GM12878 (cell line): ENCODE measurements around the gene SLC15A3. TPM values are rescaled to one million over a fixed set of nuclear protein-coding genes. Genes with fewer than 3 reads are reported as not detected.

Source experiments
- ATAC-seq: fragments of 200-7000 bp; cut with Tn5 transposase; 3 replicates; pipeline ENCODE4 v1.9.1; 2020; ENCODE audit warnings: mild to moderate bottlenecking, moderate library complexity
- BruUV-seq: library from RNA; stranded (reverse); fragments of 400-500 nt; replicated peaks from 2 replicates; lab custom pipeline; 2021; lab: Mats Ljungman, UMichigan
- CTCF ChIA-PET: fragments of 300-600 bp; sonication (Branson Sonifier 250); formaldehyde crosslinking; extraction: SDS; loops from one replicate; lab custom pipeline; 2021; ENCODE audit warnings: inconsistent platforms; lab: Yijun Ruan, JAX
- POLR2A ChIA-PET: fragments of 350-600 bp; formaldehyde crosslinking; extraction: SDS; loops from one replicate; lab custom pipeline; 2021; ENCODE audit warnings: inconsistent platforms; lab: Charles Lee
- RAD21 ChIA-PET: fragments of 300-600 bp; sonication (Branson Sonifier 250); formaldehyde crosslinking; loops from one replicate; lab custom pipeline; 2023; ENCODE audit warnings: antibody characterized with exemption; ENCODE audit not compliant: unreplicated experiment; lab: Charles Lee
- SMC1A ChIA-PET: fragments of 300-600 bp; sonication (Branson Sonifier 250); formaldehyde crosslinking; loops from one replicate; lab custom pipeline; 2023; ENCODE audit not compliant: unreplicated experiment, uncharacterized antibody; lab: Charles Lee
- DNase-seq: peaks from one replicate; pipeline ENCODE4 v3.0.0-alpha.2; 2011; ENCODE audit warnings: low read depth, low spot score
- FAIRE-seq: peaks from 3 replicates; lab custom pipeline; 2011; peaks lifted over from hg19 to GRCh38; lab: Jason Lieb, UNC
- H2AFZ ChIP-seq: 2 replicates; pipeline ENCODE4 v1.6.0; 2011; ENCODE audit warnings: low read depth, low read length, control low read depth; ENCODE audit not compliant: control insufficient read depth
- H3K27ac ChIP-seq: 2 replicates; pipeline ENCODE4 v1.5.1; 2011; ENCODE audit warnings: control low read depth; ENCODE audit not compliant: control insufficient read depth, insufficient read depth
- H3K27me3 ChIP-seq, 2 experiments: replicated peaks in 1 of 2; 2 replicates each; pipeline versions ENCODE4 v1.6.0 to v1.6.1; 2011; ENCODE audit warnings: low read length in 1 of 2; ENCODE audit not compliant: control insufficient read depth in 2 of 2, insufficient read depth in 2 of 2
- H3K36me3 ChIP-seq, 2 experiments: 2 replicates each; pipeline ENCODE4 v1.5.1; 2011; ENCODE audit warnings: low read length in 1 of 2; ENCODE audit not compliant: control insufficient read depth in 2 of 2, insufficient read depth in 2 of 2
- H3K4me1 ChIP-seq: 2 replicates; pipeline ENCODE4 v1.6.1; 2011; ENCODE audit warnings: mild to moderate bottlenecking, low read length, moderate library complexity, mixed read lengths; ENCODE audit not compliant: control insufficient read depth, insufficient read depth
- H3K4me2 ChIP-seq: 2 replicates; pipeline ENCODE4 v1.6.0; 2011; ENCODE audit warnings: control low read depth; ENCODE audit not compliant: control insufficient read depth, insufficient read depth
- H3K4me3 ChIP-seq: fragments of 200-600 bp; sonication (generic); 2 replicates; pipeline ENCODE4 v1.5.1; 2016
- H3K79me2 ChIP-seq: 2 replicates; pipeline ENCODE4 v1.6.0; 2011; ENCODE audit warnings: low read length; ENCODE audit not compliant: control insufficient read depth, insufficient read depth
- H3K9ac ChIP-seq: 2 replicates; pipeline ENCODE4 v1.8.0; 2011; ENCODE audit warnings: low read length, control low read depth, mixed read lengths; ENCODE audit not compliant: control insufficient read depth, insufficient read depth
- H3K9me3 ChIP-seq: replicated peaks from 3 replicates; pipeline ENCODE4 v1.5.1; 2011; ENCODE audit warnings: mild to moderate bottlenecking, low read length; ENCODE audit not compliant: control insufficient read depth, insufficient read depth
- H4K20me1 ChIP-seq: 2 replicates; pipeline ENCODE4 v1.6.0; 2011; ENCODE audit not compliant: control insufficient read depth, insufficient read depth
- BCL11A ChIP-seq: IDR thresholded peaks from 2 replicates; pipeline ENCODE4 v1.6.1; 2011; ENCODE audit warnings: low read depth, low read length
- DPF2 ChIP-seq: fragments of 450-650 bp; IDR thresholded peaks from 2 replicates; pipeline ENCODE4 v1.6.1; 2017; ENCODE audit warnings: mild to moderate bottlenecking
- EED ChIP-seq: sonication (generic); IDR thresholded peaks from 2 replicates; pipeline ENCODE4 v1.6.1; 2016; ENCODE audit warnings: antibody characterized with exemption, low read depth
- MAX ChIP-seq: IDR thresholded peaks from 2 replicates; pipeline ENCODE4 v1.6.1; 2012; ENCODE audit warnings: low read depth, low read length, improper control_type of control experiment
- ZNF24 ChIP-seq: fragments of 450-650 bp; IDR thresholded peaks from 2 replicates; pipeline ENCODE4 v1.6.1; 2017; ENCODE audit warnings: antibody characterized with exemption, mild to moderate bottlenecking
- WGBS: methylation state at CpG from one replicate; pipeline ENCODE4 v1.1.6; 2016; ENCODE audit warnings: low lambda C conversion rate; ENCODE audit not compliant: insufficient replicate concordance, insufficient coverage; ENCODE audit errors: missing lambda C conversion rate; 5-methylcytosine and 5-hydroxymethylcytosine counted together
- in situ Hi-C: fragments of 300-500 bp; cut with MboI; formaldehyde crosslinking; loops from 9 replicates; pipeline ENCODE4 v1.14.3; 2018; ENCODE audit warnings: mixed read lengths
- intact Hi-C: fragments of 100-400 bp; cut with micrococcal nuclease; formaldehyde crosslinking; loops from one replicate; pipeline ENCODE4 v1.14.2; 2022; ENCODE audit not compliant: unreplicated experiment
- polyA plus RNA-seq, 11 experiments: library from polyadenylated mRNA; depleted of rRNA in 4 of 11; unstranded in 6 of 11; stranded (reverse) in 5 of 11; fragments of >200 nt; fragmentation: Nextera tagmentation in 4 of 11; fragmentation: Illumina TruSeq in 1 of 11; extraction: Ambion mirVana in 4 of 11; extraction: Trizol in 1 of 11; gene quantifications; 1 replicate in 1 of 11; 2 replicates in 10 of 11; pipeline versions ENCODE4 v1.2.1 to v1.2.3, GENCODE V29; 2011 to 2016; ENCODE audit warnings: inconsistent platforms in 2 of 11, missing spikeins in 2 of 11, low read depth in 1 of 11
- total RNA-seq, 4 experiments: library from RNA; depleted of rRNA in 3 of 4; stranded (reverse); fragments of >200 nt in 3 of 4; fragmentation: Illumina TruSeq in 1 of 4; extraction: Trizol in 1 of 4; gene quantifications; 2 replicates each; pipeline versions ENCODE4 v1.2.1 to v1.2.3, GENCODE V29; 2013 to 2021
- TF ChIP-seq, protein P1 (sequence below): fragments of 150-350 bp; IDR thresholded peaks from 2 replicates; pipeline ENCODE4 v1.6.1; 2016; ENCODE audit warnings: low read depth, low read length
- TF ChIP-seq, protein P2 (sequence below): IDR thresholded peaks from 2 replicates; pipeline ENCODE4 v1.6.1; 2011; ENCODE audit warnings: low read depth, low read length, improper control_type of control experiment, borderline replicate concordance

The SLC15A3 gene
- total and polyA plus RNA-seq, 10 of the 15 experiments (the other 5 are each of a cell fraction or from before 2014, with no cell fraction given) = 17.7 to 102 (median 55.8) TPM

DNA sequence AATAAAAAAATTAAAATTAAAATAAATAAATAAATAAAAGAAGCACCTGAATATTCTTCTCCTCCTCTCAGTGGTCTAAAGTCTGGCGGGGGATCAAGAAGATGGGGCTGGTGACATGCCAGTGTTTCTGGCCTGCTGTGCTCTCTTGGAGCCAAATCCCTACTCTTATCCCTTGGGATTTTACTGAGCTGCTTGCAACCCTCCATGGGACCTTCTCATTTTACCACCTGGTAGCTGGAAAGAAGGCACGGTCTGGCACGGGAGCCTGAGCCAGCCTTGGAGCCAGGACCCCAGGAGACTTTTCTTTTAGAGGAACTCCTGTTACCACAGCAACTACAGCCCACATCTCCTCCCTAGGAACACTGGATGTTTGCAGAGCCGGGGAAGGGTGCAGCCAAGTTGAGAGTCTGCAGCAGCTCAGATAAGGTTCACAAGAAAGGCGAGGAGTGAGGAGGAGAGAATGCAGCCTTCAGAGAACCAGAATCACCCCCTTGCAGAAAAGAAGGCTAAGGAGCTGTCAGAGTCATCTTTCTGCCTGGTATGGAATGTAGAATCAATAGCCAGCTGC is 41.0 kb upstream of the SLC15A3 start:
- SMC1A ChIA-PET = interaction anchor here (0.8 to 1.0 kb wide), 2 partner anchors 23 to 81 kb away, joined by 3 to 4 read pairs; no protein-coding TSS in a partner anchor
- ATAC-seq (no peak), DNase-seq (no peak), FAIRE-seq (no peak)
- TF ChIP-seq, protein P1, sequence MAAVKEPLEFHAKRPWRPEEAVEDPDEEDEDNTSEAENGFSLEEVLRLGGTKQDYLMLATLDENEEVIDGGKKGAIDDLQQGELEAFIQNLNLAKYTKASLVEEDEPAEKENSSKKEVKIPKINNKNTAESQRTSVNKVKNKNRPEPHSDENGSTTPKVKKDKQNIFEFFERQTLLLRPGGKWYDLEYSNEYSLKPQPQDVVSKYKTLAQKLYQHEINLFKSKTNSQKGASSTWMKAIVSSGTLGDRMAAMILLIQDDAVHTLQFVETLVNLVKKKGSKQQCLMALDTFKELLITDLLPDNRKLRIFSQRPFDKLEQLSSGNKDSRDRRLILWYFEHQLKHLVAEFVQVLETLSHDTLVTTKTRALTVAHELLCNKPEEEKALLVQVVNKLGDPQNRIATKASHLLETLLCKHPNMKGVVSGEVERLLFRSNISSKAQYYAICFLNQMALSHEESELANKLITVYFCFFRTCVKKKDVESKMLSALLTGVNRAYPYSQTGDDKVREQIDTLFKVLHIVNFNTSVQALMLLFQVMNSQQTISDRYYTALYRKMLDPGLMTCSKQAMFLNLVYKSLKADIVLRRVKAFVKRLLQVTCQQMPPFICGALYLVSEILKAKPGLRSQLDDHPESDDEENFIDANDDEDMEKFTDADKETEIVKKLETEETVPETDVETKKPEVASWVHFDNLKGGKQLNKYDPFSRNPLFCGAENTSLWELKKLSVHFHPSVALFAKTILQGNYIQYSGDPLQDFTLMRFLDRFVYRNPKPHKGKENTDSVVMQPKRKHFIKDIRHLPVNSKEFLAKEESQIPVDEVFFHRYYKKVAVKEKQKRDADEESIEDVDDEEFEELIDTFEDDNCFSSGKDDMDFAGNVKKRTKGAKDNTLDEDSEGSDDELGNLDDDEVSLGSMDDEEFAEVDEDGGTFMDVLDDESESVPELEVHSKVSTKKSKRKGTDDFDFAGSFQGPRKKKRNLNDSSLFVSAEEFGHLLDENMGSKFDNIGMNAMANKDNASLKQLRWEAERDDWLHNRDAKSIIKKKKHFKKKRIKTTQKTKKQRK = no peak
- no peak for TF ChIP-seq DPF2
- TF ChIP-seq, protein P2, sequence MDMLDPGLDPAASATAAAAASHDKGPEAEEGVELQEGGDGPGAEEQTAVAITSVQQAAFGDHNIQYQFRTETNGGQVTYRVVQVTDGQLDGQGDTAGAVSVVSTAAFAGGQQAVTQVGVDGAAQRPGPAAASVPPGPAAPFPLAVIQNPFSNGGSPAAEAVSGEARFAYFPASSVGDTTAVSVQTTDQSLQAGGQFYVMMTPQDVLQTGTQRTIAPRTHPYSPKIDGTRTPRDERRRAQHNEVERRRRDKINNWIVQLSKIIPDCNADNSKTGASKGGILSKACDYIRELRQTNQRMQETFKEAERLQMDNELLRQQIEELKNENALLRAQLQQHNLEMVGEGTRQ = no peak
- no peak for TF ChIP-seq ZNF24
- no peak for TF ChIP-seq MAX
- no peak for TF ChIP-seq EED
- TF ChIP-seq BCL11A = no peak
- intact Hi-C loops (no loop called here), in situ Hi-C loops (no loop called here)
- H3K4me3 ChIP-seq = no peak overlapping the region
- no peak overlapping the region for H3K9ac ChIP-seq
- BruUV-seq = no TSS peak
- no peaks in the 10 kb centered on the region for H4K20me1 ChIP-seq
- H3K27me3 ChIP-seq = no peaks in the 10 kb centered on the region; a peak in 1 of 4 replicates
- H3K27ac ChIP-seq = no peak overlapping the region
- CTCF ChIA-PET = interaction anchor here (0.6 to 1.3 kb wide), 2 partner anchors 136 to 216 kb away, joined by 3 read pairs; no protein-coding TSS in a partner anchor
- H3K4me1 ChIP-seq = peaks cover 10% of the 10 kb centered on the region; the same call in 1 of the 2 replicates
- POLR2A ChIA-PET = no interaction called here
- no peak overlapping the region for H3K4me2 ChIP-seq
- no peaks in the 10 kb centered on the region for H3K79me2 ChIP-seq
- no peak overlapping the region for H2AFZ ChIP-seq
- 20% methylated on average over 5 of the region's 5 CpGs for WGBS
- H3K36me3 ChIP-seq = no peaks in the 10 kb centered on the region
- H3K9me3 ChIP-seq = no peaks in the 10 kb centered on the region
- RAD21 ChIA-PET = no interaction called here
